Vagina (tissue), 2 donors: ENCODE results near the gene DRG2.

Source experiments
- POLR2A ChIP-seq, 2 donors: fragments of 450-650 bp; IDR thresholded peaks; one replicate each; pipeline ENCODE4 v1.6.1; 2017; ENCODE audit warnings: antibody characterized with exemption in 2 of 2, mild to moderate bottlenecking in 2 of 2, moderate library complexity in 2 of 2
- TF ChIP-seq, protein P1 (sequence below), 3 experiments: fragments of 450-650 bp in 2 of 3; fragments of 200-600 bp in 1 of 3; sonication (generic) in 1 of 3; IDR thresholded peaks; one replicate each; pipeline ENCODE4 v1.5.1; 2017 to 2019; ENCODE audit warnings: antibody characterized with exemption in 3 of 3, mild to moderate bottlenecking in 2 of 3, moderate library complexity in 2 of 3

DNA sequence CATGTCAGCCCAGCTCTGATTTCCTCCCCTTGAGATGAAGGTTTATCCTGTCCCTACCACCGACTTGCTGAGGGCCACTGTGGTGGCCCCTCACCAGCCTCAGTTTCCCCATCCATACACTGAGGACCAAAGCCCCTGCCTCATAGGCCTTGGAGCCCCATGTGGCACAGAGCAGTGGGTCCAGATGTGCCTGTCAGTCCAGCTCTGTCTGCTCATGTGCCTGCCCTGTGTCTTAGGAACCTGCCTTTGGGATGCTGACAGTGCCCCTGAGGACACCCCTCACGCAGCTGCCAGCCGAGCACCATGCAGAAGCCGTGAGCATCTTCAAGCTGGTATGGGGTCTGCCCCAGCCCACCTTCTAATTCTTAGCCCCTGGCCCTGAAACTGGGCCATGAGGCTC, 56.5 kb downstream of the DRG2 start:
- TF ChIP-seq, protein P1, sequence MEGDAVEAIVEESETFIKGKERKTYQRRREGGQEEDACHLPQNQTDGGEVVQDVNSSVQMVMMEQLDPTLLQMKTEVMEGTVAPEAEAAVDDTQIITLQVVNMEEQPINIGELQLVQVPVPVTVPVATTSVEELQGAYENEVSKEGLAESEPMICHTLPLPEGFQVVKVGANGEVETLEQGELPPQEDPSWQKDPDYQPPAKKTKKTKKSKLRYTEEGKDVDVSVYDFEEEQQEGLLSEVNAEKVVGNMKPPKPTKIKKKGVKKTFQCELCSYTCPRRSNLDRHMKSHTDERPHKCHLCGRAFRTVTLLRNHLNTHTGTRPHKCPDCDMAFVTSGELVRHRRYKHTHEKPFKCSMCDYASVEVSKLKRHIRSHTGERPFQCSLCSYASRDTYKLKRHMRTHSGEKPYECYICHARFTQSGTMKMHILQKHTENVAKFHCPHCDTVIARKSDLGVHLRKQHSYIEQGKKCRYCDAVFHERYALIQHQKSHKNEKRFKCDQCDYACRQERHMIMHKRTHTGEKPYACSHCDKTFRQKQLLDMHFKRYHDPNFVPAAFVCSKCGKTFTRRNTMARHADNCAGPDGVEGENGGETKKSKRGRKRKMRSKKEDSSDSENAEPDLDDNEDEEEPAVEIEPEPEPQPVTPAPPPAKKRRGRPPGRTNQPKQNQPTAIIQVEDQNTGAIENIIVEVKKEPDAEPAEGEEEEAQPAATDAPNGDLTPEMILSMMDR (IDR thresholded peaks at IDR 0.05): no peak
- no peak for TF ChIP-seq POLR2A (IDR thresholded peaks at IDR 0.05)
